Pons (tissue), 1 donor: ENCODE measurements around the gene GPR156.
A peak's percentile ranks its signal among the peaks of the same experiment; 100 is the strongest.
"Not testable (repeated sequence)": the region's sequence is repeated elsewhere in the genome, so short reads cannot be mapped to it uniquely, and the experiment has no call there.

Source experiments
- DNase-seq: peaks from one replicate; pipeline ENCODE4 v3.0.0-alpha.2; 2016; ENCODE audit warnings: low spot score

Gene GPR156

DNA sequence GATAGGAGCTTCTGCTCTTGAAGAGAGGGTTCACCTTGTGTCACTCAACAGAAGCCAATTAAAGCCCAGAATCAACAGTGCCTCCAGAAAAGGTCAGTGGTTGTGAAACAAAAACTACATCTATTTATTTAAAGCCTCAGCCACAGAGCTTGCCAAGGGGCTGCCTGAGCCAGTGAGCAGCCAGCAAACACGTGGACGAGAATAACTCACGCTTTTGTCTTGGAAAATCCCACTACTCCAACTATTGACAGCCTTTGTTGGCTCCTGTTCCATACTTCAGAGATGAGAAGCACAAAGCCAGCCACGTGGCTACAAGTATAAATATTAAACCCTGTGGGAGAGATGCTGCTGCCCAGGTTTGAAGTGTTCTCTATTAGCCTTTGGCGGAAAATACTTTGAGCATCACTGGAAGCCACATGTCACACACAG lies 10.3 kb downstream of the GPR156 start:
- DNase-seq, result peak; percentile 12

GRCh38 chr3:120272286-120272685 lies 12.7 kb downstream of the GPR156 start:
- DNase-seq, result no peak

GRCh38 chr3:120265989-120266388 lies 19.0 kb downstream of the GPR156 start:
- no peak for DNase-seq

DNA sequence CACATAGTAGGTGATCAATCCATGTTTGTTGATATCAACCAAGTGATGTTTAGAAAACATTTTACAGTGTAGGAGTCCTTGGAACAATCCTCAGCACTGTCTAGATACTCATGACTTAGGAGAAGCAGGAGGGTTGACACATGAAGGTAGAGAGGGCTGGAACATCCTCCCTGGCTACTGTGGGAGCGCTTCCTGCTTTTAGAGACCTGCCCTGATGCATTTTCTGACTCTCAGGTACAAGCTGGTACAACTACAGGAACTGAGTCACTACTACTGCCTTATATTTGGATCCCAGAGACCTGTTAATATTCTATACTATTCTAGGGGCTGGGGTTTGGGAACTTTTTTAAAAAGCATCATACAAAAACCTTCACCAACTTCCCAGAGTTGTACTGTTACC lies 20.1 kb downstream of the GPR156 start:
- DNase-seq, result no peak

- no peak for DNase-seq
These were observed 21.2 kb downstream of the GPR156 start for GRCh38 chr3:120263792-120264191.

- no peak for DNase-seq
These were observed 27.0 kb downstream of the GPR156 start for GRCh38 chr3:120258009-120258408.

DNA sequence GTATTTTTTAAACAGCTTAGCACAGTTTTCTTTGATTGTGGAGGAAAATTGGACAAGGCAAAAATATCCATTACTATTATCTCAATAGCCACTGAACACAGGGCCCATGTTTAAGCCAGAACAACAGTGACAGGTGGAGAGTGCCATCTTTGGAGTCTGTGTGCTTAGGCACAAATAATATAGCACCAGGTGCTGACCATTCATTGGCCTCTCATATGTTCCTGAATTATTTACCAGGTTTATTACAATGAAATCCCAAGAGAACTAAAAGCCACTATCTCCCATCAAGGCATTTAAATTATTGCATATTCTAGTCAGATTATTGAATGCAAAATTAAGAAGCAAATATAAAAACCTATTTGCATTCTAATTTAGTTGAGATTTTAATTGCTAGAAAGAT lies 39.6 kb downstream of the GPR156 start:
- no peak for DNase-seq

DNA sequence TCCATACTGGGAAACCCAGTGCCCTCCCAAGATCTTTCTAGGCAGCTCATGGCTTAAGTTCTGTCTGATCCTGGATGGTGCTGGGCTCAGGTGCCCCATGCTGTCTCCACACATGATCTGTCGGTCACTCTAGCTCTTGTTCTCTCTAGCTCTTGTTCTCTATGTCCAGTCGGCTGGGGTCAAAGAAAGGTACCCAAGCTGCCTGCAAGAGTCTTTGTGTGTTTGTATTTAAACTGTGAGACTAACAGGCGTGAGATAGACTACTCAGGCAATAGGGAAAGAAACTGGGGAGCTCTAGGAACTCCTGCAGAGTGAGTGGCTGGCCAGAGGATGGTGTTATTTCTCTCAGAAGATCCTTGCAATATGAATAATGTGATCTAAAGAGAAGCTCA lies 40.2 kb downstream of the GPR156 start:
- peak; percentile 5 for DNase-seq

DNA sequence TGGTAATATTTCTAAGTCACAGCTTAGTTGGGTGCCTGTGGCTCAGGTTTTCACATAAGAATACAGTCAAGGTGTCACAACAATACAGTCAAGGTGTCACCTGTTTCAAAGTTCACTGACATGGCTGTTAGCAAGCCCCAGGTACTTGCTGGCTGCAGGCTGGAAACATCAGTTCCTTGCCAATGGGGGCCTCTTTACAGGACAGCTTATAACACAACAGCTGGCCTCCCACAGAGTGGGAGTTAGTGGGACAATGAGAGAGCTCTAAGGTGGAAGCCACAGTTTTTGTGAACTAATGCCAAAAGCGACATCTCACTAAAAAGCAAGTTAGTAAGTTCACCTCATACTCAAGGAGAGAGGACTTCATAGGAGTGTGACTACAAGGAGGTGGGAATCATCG lies 45.4 kb downstream of the GPR156 start:
- DNase-seq, result no peak

GRCh38 chr3:120227710-120228347 lies 57.2 kb downstream of the GPR156 start:
- DNase-seq, result no peak

DNA sequence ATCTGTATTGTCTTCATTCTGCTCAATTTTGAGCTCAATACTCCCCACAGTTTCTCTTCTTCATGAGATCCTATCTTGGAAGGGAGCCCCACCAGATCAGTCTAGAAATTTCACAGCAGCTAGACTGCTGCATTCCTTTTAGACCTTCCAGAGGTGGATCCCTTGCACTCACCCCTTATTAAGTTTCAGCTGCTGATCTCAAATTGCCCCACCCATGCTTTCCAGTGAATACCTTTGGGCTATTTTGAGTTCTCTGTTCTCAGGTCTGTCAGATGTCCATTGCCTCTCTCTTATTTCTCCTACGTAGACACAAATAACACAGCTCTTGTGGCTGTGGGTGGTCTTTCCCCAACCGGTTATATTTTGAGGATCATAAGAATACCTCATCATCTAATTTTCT lies 60.8 kb downstream of the GPR156 start:
- DNase-seq, result no peak

- DNase-seq, result no peak
These were observed 66.0 kb downstream of the GPR156 start for GRCh38 chr3:120218981-120219380.

- DNase-seq, result not testable (repeated sequence)
These were observed 68.4 kb downstream of the GPR156 start for GRCh38 chr3:120216633-120217032.

- DNase-seq, result no peak
These were observed 70.8 kb downstream of the GPR156 start for GRCh38 chr3:120214176-120214575.

- DNase-seq, result no peak
These were observed 72.5 kb downstream of the GPR156 start for GRCh38 chr3:120212505-120212904.

GRCh38 chr3:120209425-120209824 lies 75.6 kb downstream of the GPR156 start:
- DNase-seq, result no peak

DNA sequence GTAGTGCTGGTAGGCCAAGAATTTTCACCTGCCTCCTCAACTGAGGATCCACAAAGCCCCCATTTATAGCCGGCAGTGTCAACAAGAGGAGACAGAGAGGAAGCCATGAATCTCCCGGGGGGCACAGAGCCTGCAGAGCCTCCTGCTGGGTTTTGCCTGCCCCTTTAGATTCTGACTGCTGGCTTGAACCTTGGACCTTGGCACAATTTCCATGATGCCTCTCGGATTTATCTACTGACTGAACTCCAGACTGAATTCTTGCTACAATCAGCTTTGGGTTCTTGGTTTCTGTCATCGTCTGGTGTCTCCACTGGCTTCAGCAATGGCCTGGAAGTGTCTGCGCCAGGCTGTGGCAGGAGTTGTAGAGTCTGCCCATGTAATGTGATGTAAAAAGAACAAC lies 80.7 kb downstream of the GPR156 start:
- DNase-seq, result no peak

DNA sequence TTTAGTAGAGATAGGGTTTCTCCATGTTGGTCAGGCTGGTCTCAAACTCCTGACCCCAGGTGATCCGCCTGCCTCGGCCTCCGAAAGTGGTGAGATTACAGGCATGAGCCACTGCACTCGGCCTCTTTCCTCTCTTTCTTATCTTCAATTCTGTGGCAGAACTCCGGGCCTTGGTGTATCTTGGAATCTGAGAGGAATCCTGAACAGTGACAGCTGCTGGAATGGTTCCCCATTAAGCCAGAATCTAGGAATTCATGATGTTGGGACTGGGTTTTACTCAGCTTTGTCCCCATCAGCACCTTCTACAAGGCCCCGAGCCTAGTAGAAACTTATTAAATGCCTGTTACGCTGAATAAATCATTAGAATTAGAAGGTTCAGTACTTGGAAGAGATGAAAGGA lies 81.4 kb downstream of the GPR156 start:
- no peak for DNase-seq

- peak; percentile 68 for DNase-seq
These were observed 82.0 kb downstream of the GPR156 start for GRCh38 chr3:120203016-120203415.

- no peak for DNase-seq
These were observed 82.7 kb downstream of the GPR156 start for GRCh38 chr3:120202363-120202762.

DNA sequence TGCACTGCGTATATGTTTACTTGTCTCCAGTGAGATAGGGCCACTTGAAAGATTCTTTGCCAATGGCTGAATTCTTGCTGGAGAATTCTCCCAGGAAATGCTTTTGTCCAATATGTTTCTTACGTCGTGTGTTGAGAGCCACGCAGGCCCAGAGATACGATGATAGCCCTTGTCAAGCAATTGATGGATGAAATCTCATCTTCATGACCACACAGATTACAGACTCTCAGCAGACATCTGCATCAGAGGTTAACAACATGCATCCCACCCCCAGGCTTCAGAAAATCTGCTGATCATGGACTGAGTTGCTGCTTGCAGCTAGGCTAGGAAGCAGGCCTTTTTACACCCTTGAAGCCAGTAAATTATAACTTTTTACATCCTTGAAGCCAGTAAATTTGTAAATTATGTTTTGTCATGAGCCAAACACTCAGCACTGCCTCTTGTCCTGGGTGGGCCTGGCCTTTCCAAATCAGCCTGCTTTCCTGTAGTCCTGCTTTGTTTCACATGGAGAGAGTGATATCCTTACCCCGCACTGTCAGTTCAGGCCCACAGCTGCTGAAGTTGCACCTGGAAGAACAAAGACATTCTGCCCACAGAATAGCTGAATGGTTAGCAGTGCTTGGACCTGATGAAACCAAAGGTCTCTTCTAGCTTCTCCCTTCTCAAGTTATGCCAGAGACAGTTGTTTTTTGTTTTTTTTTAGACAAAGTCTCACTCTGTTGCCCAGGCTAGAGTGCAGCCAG lies 84.4 kb downstream of the GPR156 start:
- DNase-seq, result no peak

DNA sequence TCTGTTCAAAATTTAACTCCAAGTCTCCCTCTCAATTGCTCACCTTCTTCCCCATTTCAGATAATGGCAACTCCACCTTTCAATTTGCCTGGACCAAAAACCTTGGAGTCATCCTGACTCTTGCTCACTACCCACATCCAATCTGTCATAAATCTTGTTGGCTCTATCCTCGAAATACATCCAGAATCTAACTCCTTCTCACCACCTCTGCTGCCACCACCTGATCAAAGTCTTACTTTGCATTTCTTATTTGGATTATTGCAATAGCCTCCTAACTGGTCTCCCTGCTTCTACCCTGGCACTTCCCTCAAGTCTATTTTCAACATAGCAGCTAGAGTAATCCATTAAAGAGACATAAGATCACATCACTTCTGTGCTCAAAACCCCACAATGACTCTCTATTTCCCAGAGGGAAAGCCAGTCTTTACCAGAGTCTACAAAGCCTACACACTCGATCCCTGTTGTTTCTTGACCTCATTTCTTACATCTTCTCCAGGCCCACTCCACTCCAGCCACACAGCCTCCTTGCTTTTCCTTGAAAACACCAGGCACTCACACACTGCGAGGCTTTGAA lies 86.6 kb downstream of the GPR156 start:
- peak; percentile 46 for DNase-seq

GRCh38 chr3:120196812-120197211 lies 88.2 kb downstream of the GPR156 start:
- no peak for DNase-seq
